Fibroblast of skin of scalp (primary cell): ENCODE results near the gene ITGBL1.

Source experiments
- DNase-seq: peaks from one replicate; pipeline ENCODE4 v3.0.0-alpha.2; 2013

Gene ITGBL1

GRCh38 chr13:101757446-101758039, 305.1 kb downstream of the ITGBL1 start:
- DNase-seq, result peak; percentile 46

GRCh38 chr13:101763191-101763590, 310.7 kb downstream of the ITGBL1 start:
- peak; percentile 13 for DNase-seq
